ACC112 (cell line): ENCODE data around the gene ARF6.
"Not testable (repeated sequence)": the region's sequence is repeated elsewhere in the genome, so short reads cannot be mapped to it uniquely, and the experiment has no call there.

ENCODE experiments used
- H2AFZ ChIP-seq: fragments of 200-600 bp; sonication (generic); one replicate; pipeline ENCODE4 v1.6.0; 2017; ENCODE audit warnings: antibody characterized with exemption, low read length; ENCODE audit not compliant: unreplicated experiment
- H3K27ac ChIP-seq: fragments of 200-600 bp; sonication (generic); 2 replicates; pipeline ENCODE4 v1.5.1; 2014; ENCODE audit warnings: low read depth, mild to moderate bottlenecking, antibody characterized with exemption, low read length, moderate library complexity
- H3K27me3 ChIP-seq: fragments of 200-600 bp; sonication (generic); 2 replicates; pipeline ENCODE4 v1.6.1; 2014; ENCODE audit warnings: mild to moderate bottlenecking, antibody characterized with exemption, low read length, moderate library complexity, mixed read lengths; ENCODE audit not compliant: insufficient read depth
- H3K36me3 ChIP-seq: fragments of 200-600 bp; sonication (generic); 2 replicates; pipeline ENCODE4 v1.6.1; 2016; ENCODE audit warnings: mild to moderate bottlenecking, antibody characterized with exemption, low read length, moderate library complexity, mixed read lengths; ENCODE audit not compliant: insufficient read depth
- H3K4me1 ChIP-seq: fragments of 200-600 bp; sonication (generic); one replicate; pipeline ENCODE4 v1.6.1; 2016; ENCODE audit warnings: low read length, mixed read lengths; ENCODE audit not compliant: insufficient read depth, unreplicated experiment, control insufficient read depth
- H3K4me3 ChIP-seq: fragments of 200-600 bp; sonication (generic); 2 replicates; pipeline ENCODE4 v1.5.1; 2014; ENCODE audit warnings: mild to moderate bottlenecking, low read depth, low read length
- H3K79me2 ChIP-seq: fragments of 200-600 bp; sonication (generic); one replicate; pipeline ENCODE4 v1.6.0; 2016; ENCODE audit warnings: low read length; ENCODE audit not compliant: control insufficient read depth, unreplicated experiment, insufficient read depth

ARF6 gene

DNA sequence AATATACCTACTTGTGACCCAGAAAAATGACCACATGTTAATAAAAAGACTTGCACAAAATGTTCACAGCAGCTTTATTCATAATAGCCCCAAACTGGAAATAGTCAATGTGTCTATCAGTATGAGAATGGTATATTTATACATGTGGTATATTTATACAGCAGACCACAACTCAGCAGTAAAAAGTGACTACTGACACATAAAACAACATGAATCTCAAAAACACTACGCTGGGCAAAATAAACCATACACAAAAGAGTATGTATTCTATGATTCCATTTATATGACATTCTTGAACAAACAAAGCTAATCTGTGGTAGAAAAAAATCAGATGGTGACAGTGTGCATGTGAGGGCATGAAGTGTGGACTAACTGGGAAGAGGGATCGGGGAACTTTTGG lies 35.1 kb downstream of the ARF6 start:
- Histone ChIP-seq H2AFZ (no peak overlapping the region), H3K36me3 (no peaks in the 10 kb centered on the region), H3K4me3 (no peak overlapping the region), H3K4me1 (no peaks in the 10 kb centered on the region), H3K79me2 (no peaks in the 10 kb centered on the region), H3K27ac (no peak overlapping the region), H3K27me3 (no peaks in the 10 kb centered on the region)

DNA sequence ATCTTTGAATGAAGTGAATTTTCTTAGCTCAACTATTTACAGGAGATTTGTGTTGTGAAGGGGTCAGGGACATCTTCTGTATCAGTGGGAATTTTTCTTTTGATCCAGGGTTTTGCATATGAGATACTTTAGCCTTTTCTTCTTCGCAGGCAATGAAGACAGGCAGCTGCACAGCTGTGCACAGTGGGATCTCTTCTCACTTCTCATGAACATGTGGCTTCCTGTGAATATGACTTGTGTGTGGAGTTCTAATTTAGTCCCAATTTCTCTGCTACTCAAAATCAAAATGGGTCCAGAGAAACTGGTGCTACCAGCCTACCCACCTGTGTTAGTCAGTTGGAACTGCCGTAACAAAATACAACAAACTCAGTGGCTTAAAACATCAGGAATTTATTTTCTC lies 37.8 kb downstream of the ARF6 start:
- Histone ChIP-seq H3K27me3 (no peaks in the 10 kb centered on the region), H3K79me2 (no peaks in the 10 kb centered on the region), H3K4me3 (no peak overlapping the region), H2AFZ (no peak overlapping the region), H3K36me3 (no peaks in the 10 kb centered on the region), H3K27ac (no peak overlapping the region), H3K4me1 (no peaks in the 10 kb centered on the region)

DNA sequence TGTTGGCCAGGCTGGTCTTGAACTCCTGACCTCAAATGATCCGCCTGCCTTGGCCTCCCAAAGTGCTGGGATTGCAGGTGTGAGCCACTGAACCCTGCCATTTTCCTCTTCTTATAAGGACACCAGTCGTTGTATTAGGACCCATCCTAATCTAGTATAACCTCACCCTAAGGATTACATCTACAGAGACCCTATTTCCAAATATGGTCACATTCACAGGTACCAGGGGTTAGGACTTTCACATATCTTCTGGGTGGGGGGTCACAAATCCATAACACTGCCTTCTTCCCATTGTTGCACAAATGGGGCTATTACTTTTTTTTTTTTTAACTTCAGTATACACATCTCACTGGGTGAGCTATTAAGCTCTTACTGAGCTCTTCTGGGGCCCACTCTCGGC lies 38.6 kb downstream of the ARF6 start:
- Histone ChIP-seq H2AFZ (no peak overlapping the region), H3K4me1 (no peaks in the 10 kb centered on the region), H3K79me2 (no peaks in the 10 kb centered on the region), H3K27me3 (no peaks in the 10 kb centered on the region), H3K36me3 (no peaks in the 10 kb centered on the region), H3K27ac (no peak overlapping the region), H3K4me3 (no peak overlapping the region)

DNA sequence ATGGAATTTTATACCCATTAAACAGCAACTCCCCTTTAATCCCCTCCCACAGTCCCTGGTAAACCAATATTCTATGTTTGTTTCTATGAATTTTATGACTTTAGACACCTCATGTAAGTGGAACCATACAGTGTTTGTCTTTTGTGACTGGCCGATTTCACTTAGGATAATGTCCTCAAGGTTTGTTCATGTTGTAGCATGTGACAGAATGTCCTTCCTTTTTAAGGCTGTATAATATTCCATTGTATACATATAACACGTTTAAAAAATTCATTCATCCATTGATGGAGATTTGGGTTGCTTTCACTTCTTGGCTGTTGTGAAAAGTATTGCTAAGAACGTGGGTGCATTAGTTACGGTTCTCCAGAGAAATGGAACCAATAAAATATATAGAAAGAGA lies 40.2 kb downstream of the ARF6 start:
- Histone ChIP-seq H3K79me2 (no peaks in the 10 kb centered on the region), H2AFZ (no peak overlapping the region), H3K27me3 (no peaks in the 10 kb centered on the region), H3K36me3 (no peaks in the 10 kb centered on the region), H3K27ac (no peak overlapping the region), H3K4me1 (no peaks in the 10 kb centered on the region), H3K4me3 (no peak overlapping the region)

DNA sequence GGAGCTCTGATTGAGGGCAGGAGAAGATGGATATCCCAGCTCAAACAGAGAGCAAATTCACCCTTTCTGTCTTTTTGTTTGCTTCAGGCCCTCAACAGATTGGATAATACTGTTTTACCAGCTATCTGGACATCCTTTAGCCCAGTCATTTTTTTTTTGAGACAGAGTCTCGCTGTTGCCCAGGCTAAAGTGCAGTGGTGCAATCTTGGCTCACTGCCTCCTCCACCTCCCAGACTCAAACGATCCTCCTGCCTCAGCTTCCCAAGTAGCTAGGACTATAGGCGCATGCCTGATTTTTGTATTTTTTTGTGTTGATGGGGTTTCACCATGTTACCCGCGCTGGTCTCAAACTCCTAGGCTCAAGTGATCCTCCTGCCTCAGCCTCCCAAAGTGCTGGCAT lies 40.8 kb downstream of the ARF6 start:
- Histone ChIP-seq H3K27me3 (no peaks in the 10 kb centered on the region), H3K4me1 (no peaks in the 10 kb centered on the region), H3K36me3 (no peaks in the 10 kb centered on the region), H2AFZ (no peak overlapping the region), H3K27ac (no peak overlapping the region), H3K79me2 (no peaks in the 10 kb centered on the region), H3K4me3 (no peak overlapping the region)

DNA sequence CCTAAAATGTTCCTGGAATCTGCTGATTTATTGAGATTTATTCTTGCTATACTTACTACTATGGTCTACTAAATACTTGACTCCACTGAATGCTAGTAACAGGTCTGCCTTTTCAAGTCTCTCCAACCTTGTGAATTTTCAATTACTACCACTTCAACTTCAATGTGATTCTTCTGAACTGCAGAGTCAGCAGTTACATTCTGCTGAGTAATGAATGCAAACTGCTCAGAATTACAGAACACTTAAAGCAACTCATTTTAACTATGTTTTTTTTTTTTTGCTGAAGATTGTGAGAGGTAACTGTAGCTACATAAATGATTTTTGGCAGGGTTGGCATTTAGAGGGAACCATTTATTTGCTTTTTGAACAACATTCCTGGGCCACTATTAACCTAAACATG lies 41.8 kb downstream of the ARF6 start:
- no peak overlapping the region for H3K27ac ChIP-seq
- no peaks in the 10 kb centered on the region for H3K79me2 ChIP-seq
- H3K36me3 ChIP-seq, result no peaks in the 10 kb centered on the region
- H2AFZ ChIP-seq, result no peak overlapping the region
- H3K4me1 ChIP-seq, result no peaks in the 10 kb centered on the region
- no peak overlapping the region for H3K4me3 ChIP-seq
- no peaks in the 10 kb centered on the region for H3K27me3 ChIP-seq

DNA sequence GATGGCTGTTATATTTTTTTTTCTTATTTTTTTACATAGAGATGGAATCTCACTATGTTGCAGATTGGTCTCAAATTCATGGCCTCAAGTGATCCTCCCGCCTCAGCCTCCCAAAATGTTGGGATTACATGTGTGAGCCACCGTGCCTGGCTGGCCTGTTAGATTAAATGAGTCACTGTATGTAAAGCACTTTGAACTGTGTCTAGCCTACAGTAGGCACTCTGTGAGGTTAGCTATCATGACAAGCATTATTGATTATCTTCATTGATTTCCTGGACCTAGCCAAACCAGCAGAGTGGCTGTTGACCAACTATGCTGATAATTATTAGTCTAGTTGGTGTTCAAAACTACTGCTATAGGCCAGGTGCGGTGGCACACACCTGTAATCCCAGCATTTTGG lies 42.6 kb downstream of the ARF6 start:
- no peaks in the 10 kb centered on the region for H3K27me3 ChIP-seq
- no peaks in the 10 kb centered on the region for H3K79me2 ChIP-seq
- no peaks in the 10 kb centered on the region for H3K36me3 ChIP-seq
- H3K4me3 ChIP-seq, result no peak overlapping the region
- H3K27ac ChIP-seq, result no peak overlapping the region
- H3K4me1 ChIP-seq, result peaks cover 2% of the 10 kb centered on the region
- H2AFZ ChIP-seq, result no peak overlapping the region

DNA sequence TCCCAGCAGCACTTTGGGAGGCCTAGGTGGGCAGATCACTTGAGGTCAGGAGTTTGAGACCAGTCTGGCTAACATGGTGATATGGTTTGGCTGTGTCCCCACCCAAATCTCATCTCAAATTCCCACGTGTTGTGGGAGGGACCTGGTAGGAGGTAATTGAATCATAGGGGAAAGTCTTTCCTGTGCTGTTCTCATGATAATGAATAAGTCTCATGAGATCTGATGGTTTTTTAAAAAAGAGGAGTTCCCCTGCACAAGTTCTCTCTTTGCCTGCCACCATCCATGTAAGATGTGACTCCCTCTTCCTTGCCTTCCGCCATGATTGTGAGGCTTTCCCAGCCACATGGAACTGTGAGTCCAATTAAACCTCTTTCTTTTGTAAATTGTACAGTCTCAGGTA lies 43.4 kb downstream of the ARF6 start:
- not testable (repeated sequence) for H3K4me1 ChIP-seq, H3K79me2 ChIP-seq, H2AFZ ChIP-seq

DNA sequence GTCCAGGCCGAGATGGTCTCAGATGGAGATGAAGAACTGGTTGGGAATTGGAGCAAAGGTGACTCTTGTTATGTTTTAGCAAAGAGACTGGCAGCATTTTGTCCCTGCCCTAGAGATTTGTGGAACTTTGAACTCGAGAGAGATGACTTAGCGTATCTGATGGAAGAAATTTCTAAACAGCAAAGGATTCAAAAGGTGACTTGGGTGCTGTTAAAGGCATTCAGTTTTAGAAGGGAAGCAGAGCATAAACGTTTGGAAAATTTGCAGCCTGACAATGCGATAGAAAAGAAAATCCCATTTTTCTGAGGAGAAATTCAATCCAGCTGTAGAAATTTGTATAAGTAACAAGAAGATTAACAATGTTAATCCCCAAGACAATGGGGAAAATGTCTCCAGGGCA lies 44.0 kb downstream of the ARF6 start:
- peaks cover 12% of the 10 kb centered on the region for H3K4me1 ChIP-seq
- not testable (repeated sequence) for H3K27ac ChIP-seq, H3K79me2 ChIP-seq, H3K4me3 ChIP-seq, H3K36me3 ChIP-seq, H2AFZ ChIP-seq, H3K27me3 ChIP-seq

More for the DNA sequence above, 43.4 kb downstream of the ARF6 start:
- not testable (repeated sequence) for H3K4me3 ChIP-seq, H3K27ac ChIP-seq, H3K27me3 ChIP-seq, H3K36me3 ChIP-seq

DNA sequence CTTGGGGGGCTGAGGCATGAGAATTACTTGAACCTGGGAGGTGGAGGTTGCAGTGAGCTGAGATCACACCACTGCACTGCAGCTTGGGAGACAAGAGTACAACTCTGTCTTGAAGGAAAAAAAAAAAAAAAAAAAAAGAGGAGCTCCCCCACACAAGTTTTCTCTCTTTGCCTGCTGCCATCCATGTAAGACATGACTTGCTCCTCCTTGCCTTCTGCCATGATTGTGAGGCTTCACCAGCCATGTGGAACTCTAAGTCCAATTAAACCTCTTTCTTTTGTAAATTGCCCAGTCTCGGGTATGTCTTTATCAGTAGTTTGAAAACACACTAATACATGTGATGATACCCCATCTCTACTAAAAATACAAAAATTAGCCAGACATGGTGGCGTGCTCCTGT lies 46.3 kb downstream of the ARF6 start:
- not testable (repeated sequence) for H3K27me3 ChIP-seq, H2AFZ ChIP-seq, H3K27ac ChIP-seq, H3K79me2 ChIP-seq, H3K36me3 ChIP-seq, H3K4me3 ChIP-seq
- peaks cover 12% of the 10 kb centered on the region for H3K4me1 ChIP-seq

DNA sequence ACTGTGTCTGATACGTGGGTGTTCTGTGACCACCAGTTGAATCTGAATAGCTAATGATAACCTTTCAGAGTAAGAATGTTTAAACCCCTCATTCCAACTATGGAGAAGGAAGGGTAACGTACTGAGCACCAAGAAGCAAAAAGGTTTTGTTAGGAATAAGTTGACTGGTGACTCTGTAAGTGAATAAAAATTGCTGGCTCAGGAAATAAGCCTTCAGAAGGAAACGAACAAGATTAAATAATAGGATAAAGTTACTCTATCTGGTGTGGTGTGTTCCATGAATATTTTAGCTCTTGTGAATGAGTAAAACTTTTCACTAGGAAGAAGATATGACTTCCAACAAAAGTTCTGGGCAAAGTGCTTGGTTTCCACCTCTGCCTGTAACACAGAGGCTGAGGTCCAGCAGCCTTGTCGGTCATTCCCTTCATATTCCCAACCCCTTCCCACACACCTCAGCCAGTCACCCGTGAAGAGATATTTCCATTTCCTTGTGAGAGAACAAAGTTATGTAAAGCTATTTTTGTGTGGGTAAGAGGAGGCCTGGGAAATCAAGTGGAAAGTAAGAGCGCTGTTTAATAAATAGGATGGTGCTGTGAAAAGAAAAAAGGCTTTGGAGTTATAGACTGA lies 47.1 kb downstream of the ARF6 start:
- Histone ChIP-seq H3K79me2 (no peaks in the 10 kb centered on the region), H3K4me1 (peaks cover 12% of the 10 kb centered on the region), H3K4me3 (no peak overlapping the region), H2AFZ (no peak overlapping the region), H3K27me3 (no peaks in the 10 kb centered on the region), H3K36me3 (no peaks in the 10 kb centered on the region), H3K27ac (no peak overlapping the region)
